NCI-H2171 treated with DMSO at 0.1 percent for 48 hours (cell line): ENCODE measurements around the gene KRTAP4-4.
"Not testable (repeated sequence)": the region's sequence is repeated elsewhere in the genome, so short reads cannot be mapped to it uniquely, and the experiment has no call there.

Experiments used
- DNase-seq: peaks from one replicate; lab custom pipeline; 2025; lab: John Stamatoyannopoulos, UW

The KRTAP4-4 gene

DNA sequence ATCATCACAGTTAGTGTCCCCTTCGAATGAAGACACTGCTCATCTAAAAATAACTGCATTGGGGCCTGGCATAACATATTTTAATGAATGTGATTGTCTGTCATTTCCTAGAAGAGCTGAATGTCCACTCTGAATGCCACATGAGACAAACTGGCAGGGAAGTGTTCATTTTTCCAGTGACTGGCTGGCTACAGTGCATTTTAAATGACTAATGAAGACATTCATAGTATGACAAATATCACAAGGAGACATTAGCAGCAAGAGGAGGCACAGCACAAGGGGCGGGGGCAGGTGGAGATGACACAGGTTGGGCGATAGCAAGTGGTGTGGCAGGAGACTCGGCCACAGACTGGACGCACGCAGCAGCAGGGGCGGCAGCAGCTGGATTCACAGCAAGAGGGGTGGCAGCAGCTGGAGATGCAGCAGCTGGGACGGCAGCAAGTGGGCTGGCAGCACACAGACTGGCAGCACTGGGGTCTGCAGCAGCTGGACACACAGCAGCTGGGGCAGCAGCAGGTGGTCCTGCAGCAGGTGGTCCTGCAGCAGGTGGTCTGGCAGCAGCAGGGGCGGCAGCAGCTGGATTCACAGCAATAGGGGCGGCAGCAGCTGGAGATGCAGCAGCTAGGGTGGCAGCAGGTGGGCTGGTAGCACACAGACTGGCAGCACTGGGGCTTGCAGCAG is 11.4 kb downstream of the KRTAP4-4 start:
- not testable (repeated sequence) for DNase-seq

DNA sequence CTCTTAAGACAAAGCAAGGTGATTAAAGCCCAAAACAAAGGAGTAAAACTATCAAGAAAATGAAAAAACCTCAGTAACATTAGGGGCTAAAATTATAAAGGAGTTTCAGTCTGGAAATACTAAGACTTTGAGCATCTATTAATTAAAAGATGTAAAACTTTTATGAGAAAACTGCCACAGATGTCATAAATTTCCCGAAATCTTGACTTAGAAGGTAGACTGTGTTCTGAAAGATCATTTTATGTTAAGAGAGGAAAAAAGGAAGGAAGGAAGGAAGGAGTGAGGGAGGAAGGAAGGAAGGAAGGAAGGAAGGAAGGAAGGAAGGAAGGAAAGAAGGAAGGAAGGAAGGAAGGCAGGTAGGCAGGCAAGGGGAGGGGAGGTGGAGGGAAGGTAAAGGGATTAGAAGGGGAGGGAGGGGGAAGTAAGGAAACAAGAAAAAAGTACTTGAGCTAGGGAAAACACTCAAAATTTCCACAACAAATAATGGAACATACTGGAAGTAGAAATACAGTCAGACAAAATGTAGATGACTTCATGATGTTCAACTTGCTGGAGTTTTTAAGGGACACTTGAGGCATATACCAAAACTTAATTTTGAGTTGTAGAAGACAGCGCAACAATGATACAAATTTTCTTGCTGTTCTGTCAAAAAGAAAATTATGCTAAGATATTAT is 12.9 kb downstream of the KRTAP4-4 start:
- DNase-seq, result no peak

DNA sequence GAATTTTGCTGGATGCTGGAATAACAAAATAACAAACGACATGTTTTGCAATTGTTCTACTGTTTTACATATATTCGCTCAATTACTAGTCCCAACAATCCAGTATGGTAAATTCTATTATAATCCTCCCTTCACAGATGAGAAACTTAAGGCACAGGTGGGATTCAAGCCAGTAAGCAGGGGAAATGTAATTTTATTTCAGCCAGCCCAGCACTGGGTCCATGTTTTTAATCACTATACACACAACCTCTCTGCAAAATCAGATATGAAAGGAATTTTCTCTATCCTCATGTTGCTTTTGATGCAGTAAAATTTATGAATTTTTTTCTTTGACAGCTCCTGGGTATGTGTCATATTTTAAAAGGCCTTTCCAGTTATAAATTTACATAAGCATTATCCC is 15.3 kb downstream of the KRTAP4-4 start:
- DNase-seq, result no peak

DNA sequence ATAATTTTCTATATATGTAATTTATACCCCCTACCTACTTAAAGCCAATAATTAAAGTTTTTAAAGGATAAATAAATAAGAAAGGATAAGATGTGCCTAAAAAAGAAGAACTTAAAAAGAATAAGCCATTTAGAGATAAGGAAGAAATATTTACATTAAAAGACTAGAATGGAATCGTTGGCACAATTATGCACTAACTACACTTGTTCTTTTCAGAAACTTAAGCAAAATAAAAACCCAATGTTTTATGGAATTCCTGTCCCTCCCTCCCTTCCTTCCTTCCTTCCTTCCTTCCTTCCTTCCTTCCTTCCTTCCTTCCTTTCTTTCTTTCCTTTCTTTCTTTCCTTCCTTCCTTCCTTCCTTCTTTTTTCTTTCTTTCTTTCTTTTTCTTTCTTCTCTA is 15.7 kb downstream of the KRTAP4-4 start:
- DNase-seq, result no peak

DNA sequence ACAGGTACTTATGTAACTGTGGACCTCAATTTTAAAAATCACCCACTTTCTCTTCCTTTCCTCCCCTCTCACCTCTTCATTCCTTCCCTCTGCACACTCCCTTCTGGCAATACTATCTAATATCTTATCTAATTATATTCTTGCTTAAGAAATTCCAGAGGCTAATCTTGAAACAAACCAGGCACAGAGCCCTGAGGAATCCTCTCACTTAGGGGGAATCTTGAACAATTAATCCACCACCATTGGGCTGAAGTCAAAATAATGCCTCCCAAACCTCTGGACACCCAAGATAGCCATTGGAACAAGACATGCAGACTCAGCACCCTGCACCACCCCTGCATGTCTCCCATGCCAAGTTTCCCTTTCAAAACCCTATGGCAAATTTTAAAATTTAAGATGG is 19.2 kb downstream of the KRTAP4-4 start:
- DNase-seq, result no peak

DNA sequence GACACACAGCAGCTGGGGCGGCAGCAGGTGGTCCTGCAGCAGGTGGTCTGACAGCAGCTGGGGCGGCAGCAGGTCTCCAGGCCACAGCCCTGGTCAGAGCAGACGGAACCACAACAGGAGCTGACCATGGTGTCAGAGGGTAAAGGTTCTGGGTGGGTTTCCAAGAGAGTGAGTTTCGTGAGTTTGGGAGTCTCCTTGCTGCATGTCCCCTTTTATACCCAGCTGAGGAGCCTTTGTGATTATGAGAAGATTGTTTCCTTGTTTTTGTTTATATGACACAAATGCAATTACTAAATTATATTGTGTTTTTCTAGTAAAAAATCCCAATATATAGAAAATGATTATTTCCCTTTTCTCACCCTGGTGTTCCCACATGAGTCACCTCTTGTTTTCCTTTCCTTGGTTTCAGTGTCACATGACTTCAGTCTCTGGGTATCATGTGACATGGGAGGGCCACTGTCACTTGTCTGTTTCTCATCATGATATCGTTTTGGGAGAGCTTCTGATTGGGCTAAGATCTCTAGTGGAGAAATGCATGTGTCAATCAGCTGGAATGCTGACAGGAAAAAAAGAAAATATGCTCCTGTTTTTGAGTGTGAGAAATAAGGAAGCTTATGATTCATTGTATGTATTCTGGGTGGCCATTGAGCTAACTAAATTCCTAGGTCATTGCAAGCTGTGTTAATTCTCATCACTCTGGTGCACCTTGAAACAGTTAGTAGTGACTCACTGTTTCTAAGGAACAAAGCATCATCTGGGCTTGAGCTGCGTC is 20.0 kb downstream of the KRTAP4-4 start, which contains the start of gene KRTAP4-6:
Gene KRTAP4-6, minus strand, starts transcription at position 185 of the 772 bp plus-strand sequence. Its CDS starts 57 bp downstream, at position 128.
- no peak for DNase-seq

DNA sequence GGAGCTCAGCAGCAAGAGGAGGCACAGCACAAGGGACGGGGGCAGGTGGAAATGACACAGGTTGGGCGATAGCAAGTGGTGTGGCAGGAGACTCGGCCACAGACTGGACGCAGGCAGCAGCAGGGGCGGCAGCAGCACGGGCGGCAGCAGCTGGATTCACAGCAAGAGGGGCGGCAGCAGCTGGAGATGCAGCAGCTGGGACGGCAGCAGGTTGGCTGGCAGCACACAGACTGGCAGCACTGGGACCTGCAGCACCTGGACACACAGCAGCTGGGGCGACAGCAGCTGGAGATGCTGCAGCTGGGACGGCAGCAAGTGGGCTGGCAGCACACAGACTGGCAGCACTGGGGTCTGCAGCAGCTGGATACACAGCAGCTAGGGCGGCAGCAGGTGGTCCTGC is 20.7 kb downstream of the KRTAP4-4 start:
- not testable (repeated sequence) for DNase-seq

DNA sequence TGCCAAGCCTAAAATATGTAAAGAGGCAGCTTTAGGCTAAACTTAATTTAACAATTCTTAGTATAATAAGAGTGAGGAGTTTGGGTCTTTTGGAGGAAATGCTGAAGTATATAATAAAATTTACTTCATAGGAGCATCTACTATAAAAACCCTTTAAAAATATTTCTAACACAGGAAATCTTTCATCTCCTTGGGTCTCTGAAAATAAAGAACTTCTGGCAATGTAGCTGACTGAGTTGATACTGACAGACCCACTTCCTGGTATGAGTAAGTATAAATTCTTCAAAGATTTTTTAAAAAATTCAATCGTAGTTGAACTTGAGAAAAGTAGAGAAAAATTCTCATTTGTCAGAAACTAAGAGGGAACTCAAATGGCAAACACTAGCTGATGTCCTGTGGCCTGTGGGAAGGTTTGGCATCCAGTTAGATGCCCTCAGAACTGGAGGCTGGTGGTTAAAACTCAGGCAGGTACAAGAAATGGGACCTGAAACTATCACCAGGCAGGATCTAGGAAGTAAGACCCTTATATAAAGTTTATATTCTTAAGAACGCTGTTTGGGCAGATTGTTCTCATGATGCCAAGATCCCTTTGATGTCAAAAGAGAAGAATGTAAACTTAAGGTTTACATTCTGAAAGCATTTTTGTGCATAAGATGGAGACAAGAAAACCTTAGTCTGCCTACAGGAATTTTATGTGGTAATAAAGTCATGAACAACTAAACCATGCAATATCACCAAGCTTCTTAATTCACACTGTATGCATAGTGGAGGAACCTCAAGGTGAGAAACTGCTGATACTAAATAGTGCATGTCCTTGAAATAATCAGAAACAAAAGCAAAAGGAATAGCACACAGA is 26.4 kb downstream of the KRTAP4-4 start:
- DNase-seq, result no peak

DNA sequence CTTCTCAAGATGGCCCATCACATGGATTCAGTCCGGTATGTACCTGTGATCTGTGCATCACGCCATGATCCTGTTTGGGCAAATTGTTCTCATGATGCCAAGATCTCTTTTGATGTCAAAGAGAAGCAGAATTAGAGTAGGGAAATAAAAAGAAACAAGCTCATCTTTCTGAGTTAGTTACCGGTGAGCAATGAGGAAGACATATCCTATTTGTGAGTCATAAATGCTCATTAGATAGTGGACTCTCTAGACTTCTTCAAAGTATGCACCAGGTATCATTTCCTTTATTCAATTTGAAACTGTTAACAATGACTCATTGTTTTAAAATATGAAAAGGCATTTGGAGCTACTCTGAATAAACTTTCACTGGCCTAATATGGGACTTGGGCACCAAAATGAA is 28.6 kb downstream of the KRTAP4-4 start:
- no peak for DNase-seq

DNA sequence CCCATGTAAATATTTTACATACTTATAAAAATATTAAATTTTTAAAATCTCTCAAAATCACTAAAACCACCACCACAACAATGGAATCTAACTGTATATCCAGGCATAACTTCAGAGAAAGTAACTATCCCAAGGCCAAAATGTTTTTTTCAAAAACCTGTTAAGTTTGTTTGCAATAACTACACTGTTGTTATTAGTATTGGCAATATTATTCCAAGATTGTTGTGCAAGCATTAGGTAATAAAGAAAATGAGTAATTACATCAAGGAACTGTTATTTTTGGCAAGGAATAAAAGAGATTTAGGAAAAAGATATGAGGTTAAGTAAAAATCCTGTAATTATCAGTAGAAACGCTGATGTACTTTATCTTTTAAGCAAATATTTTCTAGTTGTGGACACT is 33.2 kb downstream of the KRTAP4-4 start:
- DNase-seq, result no peak

DNA sequence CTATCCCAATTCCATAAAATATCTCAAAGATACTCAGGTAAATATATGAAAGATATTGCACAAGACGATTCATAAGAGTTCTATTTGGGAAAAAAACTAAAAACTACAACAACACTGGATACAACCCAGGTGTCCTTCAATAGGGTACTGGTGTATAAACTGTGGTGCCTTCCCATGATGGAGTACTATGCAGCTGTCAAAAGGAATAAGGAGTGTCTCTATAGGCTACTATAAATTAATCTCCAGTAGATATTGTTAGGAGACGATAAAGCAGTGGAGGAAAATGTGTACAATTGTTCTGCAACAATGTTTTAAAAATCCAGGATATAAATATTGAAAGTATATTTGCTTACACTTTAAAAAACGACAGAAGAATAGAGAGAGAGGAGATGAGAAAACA is 34.1 kb downstream of the KRTAP4-4 start:
- DNase-seq, result no peak

DNA sequence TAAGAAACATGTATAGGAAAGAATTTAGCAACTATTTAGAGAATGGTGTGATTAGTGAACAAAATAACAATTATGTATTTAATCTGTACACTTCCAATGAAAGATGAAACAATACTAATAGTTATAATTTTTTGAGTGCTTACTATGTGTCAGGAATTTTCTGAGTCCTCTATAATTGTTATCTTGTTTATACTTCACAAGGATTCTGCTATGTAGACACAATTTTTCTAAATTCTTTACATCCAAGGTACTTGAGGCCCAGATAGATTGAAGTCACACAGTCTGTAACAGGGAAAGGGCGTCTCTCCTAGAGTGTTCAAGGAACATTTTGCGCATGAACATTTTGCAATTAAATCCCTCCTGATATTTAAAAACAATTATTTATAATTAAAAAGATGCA is 35.5 kb downstream of the KRTAP4-4 start:
- DNase-seq, result no peak

DNA sequence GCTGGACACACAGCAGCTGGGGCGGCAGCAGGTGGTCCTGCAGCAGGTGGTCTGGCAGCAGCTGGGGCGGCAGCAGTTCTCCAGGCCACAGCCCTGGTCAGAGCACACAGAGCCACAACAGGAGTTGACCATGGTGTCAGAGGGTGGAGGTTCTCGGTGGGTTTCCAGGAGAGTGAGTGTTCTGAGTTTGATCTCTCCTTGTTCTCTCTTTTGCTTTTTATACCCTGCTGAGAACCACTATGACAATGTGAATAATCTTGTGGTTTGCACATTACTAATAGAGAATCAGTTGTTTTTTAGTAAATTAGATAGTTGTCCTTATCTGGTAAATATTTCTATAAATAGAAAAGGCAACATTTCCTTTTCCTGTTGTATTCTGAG is 36.6 kb downstream of the KRTAP4-4 start, which contains the start of gene KRTAP4-12:
Gene KRTAP4-12, minus strand, starts transcription at position 192 of the 381 bp plus-strand sequence. Its CDS starts 60 bp downstream, at position 132.
- DNase-seq, result not testable (repeated sequence)

DNA sequence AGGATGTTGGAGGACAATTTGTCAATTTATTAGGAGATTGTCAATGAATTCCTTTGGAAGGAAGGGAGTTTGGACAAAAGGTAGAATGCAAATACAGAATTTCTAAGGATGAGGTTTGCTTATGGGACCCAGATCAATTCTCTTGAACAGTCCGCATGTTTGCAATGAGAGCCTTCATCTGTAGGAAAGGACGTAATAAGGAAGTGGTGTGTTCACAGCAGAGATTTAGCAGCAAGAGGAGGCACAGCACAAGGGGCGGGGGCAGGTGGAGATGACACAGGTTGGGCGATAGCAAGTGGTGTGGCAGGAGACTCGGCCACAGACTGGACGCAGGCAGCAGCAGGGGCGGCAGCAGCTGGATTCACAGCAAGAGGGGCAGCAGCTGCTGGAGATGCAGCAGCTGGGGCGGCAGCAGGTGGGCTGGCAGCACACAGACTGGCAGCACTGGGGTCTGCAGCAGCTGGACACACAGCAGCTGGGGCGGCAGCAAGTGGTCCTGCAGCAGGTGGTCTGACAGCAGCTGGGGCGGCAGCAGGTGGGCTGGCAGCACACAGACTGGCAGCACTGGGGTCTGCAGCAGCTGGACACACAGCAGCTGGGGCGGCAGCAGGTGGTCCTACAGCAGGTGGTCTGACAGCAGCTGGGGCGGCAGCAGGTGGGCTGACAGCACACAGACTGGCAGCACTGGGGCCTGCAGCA is 37.1 kb downstream of the KRTAP4-4 start:
- not testable (repeated sequence) for DNase-seq

DNA sequence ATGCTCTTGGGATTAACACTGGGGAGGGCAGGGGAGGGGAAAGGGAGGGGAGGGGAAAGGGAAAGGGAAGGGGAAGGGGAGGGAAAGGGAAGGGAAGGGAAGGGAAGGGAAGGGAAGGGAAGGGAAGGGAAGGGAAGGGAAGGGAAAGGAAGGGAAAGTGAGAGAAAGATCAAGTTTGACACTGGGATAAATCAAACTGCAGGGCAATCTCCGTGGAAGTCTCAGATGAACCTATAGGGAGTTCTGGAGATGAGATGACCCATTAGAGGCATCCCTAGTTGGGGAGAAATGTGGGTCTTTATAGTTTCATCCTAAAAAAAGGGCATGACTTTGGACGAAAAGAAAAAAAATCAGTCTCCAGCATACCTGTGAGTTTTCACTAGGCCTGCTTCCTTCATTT is 38.8 kb downstream of the KRTAP4-4 start:
- DNase-seq, result no peak

DNA sequence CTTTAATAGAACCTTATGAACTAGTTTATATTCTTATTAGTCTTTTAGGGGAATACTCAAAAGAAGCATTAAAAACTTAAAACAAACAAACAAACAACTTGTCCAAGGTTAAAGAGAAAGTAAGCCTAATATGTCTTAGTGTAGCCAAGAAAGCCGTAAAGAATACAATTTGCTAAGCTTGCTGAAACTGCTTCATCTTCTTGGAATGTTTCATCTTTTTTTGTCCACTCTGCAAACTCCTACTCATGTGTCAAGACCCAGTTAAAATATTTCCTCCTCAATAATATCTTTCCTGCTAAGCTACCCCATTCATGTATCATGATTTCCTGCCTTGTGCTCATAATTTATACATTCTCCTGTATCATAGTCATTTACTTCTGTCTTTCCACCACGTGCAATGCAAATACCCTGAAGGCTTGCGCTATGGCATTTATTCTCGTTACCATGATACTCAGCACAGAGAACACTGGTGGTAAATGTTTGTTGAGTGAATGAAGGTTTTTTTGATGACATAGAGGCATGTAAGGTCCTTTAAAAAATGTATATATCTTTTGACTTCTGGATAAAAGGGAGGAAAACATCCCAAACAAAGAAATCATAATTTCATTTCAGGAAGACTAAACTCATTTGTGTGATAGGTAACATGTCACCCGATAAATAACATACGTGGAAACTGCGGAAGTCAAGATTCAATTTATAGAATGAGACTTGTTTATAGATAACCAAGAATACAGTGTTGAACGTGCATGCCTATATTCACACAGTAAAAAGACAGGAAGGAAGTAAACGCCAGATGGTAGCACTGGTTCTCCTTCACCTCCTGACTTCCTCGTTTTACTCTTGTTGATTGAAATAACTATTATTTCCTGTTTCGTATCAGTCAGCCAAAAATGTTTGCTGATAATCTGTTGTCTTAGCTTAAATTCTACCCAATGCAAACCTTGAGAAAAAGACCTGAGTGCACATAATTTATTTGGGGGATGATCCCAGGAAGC is 40.6 kb downstream of the KRTAP4-4 start:
- not testable (repeated sequence) for DNase-seq

DNA sequence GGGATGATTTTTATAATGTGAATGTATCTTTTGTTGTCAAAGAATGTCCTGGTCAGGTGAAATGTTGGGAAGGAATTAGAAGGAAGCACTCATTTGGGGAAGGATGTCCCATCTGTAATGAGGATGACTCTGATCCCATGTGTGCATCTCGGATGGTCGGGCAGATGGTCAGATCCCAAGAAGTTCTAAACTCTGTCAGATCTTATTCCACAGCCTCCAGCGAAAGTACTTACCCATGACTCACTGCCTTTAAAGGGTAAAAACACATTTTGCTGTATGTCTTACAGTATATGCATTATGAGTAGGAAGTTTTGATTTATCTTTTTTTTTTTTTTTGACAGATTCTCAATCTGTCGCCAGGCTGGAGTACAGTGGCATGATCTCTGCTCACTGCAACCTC is 41.8 kb downstream of the KRTAP4-4 start:
- no peak for DNase-seq

DNA sequence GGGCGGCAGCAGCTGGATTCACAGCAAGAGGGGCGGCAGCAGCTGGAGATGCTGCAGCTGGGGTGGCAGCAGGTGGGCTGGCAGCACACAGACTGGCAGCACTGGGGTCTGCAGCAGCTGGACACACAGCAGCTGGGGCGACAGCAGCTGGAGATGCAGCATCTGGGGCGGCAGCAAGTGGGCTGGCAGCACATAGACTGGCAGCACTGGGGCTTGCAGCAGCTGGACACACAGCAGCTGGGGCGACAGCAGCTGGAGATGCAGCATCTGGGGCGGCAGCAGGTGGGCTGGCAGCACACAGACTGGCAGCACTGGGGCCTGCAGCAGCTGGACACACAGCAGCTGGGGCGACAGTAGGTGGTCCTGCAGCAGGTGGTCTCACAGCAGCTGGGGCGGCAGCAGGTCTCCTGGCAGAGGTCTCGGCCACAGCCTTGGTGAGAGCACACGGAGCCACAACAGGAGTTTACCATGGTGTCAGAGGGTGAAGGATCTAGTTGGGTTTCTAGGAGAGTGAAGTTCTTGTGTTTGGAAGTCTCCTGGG is 42.6 kb downstream of the KRTAP4-4 start, which contains the start of gene KRTAP4-11:
Gene KRTAP4-11, minus strand, starts transcription at position 528 of the 541 bp plus-strand sequence. Its CDS starts 58 bp downstream, at position 470.
- not testable (repeated sequence) for DNase-seq

DNA sequence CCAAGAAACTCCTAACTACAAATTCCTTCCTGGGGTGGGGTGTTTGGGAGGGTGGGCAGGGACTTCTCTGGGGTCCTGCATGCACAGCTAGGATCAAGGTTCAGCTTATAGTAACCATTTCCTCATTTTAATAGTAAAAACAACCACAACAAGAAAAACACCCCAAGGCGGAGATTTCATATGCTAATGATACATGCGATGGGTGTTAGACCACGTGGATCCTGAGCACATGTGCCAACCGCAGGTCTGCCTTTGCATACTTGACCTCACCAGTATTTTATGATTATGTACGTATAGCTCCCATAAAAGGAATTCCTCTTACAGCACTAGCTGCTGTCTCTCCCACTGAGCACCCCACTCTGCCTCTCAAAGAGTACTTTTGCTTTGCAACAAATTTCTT is 44.3 kb downstream of the KRTAP4-4 start:
- DNase-seq, result no peak
